ENCODE measurements around the gene EVA1B.

EVA1B gene

GRCh38 chr1:36279789-36280296 is 43.6 kb downstream of the EVA1B start:
- no peak for DNase-seq

DNA sequence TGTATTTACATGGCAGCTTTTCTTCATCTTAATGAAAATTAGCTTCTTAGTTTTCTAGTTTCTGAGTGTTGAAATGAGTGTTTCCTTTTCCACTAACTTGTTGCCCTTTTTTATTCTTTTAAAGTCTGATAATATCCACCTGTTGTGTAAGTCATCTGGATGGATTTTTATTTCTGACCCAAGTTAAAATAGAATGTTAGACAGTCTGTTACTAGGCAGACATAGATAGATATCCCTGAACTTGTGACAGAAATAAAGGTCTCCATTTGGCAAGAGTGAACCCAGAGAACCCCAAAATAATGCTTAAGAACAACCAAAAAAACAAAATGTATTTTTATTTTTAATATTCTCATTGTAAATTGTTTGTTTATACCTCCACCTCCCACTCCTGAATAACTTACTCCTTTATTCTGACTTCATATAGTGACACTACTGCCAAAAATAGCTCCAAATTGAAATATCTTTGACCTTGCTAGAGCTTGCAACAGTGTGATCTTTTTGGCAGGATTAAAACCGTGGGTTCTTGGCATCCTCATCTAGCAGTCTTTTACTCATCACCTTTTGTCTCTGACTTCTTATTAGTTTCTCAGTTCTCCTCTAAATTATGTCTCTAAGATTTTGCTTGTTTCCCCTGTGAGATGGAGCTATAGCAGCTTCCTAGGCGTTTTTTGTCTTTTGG is 44.2 kb downstream of the EVA1B start:
- DNase-seq = peak in 1 of 51 donors; percentile 5

- DNase-seq = no peak
These were observed 46.8 kb downstream of the EVA1B start for GRCh38 chr1:36276688-36277087.

GRCh38 chr1:36274201-36274600 is 49.2 kb downstream of the EVA1B start:
- no peak for DNase-seq

GRCh38 chr1:36273024-36273423 is 50.4 kb downstream of the EVA1B start:
- no peak for DNase-seq

Data from hypothalamus (tissue), 51 donors.